ENCODE measurements around the gene ST6GAL1. TPM values are rescaled to one million over a fixed set of nuclear protein-coding genes. Genes with fewer than 3 reads are reported as not detected.
A peak's percentile ranks its signal among the peaks of the same experiment; 100 is the strongest.

ST6GAL1 gene
- total RNA-seq, 1 donor from 2014 or later: 74.0 TPM

DNA sequence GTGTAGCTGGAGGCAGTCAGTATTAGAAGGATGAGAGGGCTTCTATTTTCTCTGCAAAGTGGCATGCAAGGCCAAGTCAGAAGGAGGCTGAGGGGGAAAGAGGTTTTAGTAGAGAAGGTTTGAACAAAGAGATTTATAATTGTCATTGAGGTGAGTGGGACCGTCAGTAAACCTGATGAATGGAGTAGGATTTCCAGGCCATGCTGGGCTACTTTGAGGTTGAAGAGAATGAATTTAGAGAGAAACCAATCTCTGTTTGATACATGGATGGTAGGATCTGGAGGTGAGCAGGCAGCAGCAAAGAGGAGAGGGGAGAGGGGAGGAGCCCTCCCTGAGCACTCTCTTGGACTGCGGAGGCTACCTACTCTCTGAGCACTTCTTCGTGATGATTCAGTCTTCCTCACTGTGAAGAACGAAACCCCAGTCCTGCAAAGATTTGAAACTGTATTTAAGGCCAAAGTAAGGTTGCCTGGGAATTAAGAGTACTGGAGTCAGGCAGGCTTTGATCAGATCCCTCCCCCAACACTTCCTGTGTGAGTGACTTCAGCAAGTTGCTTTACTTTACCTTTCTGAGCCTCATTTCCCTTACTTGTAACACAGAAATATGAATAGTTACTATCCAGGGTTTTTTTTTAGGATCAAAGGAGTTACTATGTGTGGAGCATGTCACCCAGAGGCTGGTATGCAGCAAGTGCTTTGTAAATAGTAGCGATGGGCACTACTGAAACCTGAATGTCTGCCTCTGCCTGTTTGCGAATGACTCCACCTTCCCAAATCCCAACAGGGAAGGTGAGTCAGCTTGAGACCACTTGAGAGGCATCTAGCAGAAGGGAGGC, 133.2 kb downstream of the ST6GAL1 start:
- Mint-ChIP-seq H3K27me3 (no peaks in the 10 kb centered on the region), H3K27ac (peak overlapping the region; percentile 86), H3K36me3 (ENCODE audit: insufficient read depth) (peaks cover 30% of the 10 kb centered on the region), H3K4me3 (ENCODE audit: low read depth) (no peak overlapping the region), H3K4me1 (ENCODE audit: low read depth) (peaks cover 24% of the 10 kb centered on the region), H3K9me3 (ENCODE audit: low read depth) (no peaks in the 10 kb centered on the region)
- no peak for TF ChIP-seq CTCF (IDR thresholded peaks at IDR 0.05; ENCODE audit: unreplicated experiment)
- DNase-seq (ENCODE audit: low spot score, unreplicated experiment): no peak

DNA sequence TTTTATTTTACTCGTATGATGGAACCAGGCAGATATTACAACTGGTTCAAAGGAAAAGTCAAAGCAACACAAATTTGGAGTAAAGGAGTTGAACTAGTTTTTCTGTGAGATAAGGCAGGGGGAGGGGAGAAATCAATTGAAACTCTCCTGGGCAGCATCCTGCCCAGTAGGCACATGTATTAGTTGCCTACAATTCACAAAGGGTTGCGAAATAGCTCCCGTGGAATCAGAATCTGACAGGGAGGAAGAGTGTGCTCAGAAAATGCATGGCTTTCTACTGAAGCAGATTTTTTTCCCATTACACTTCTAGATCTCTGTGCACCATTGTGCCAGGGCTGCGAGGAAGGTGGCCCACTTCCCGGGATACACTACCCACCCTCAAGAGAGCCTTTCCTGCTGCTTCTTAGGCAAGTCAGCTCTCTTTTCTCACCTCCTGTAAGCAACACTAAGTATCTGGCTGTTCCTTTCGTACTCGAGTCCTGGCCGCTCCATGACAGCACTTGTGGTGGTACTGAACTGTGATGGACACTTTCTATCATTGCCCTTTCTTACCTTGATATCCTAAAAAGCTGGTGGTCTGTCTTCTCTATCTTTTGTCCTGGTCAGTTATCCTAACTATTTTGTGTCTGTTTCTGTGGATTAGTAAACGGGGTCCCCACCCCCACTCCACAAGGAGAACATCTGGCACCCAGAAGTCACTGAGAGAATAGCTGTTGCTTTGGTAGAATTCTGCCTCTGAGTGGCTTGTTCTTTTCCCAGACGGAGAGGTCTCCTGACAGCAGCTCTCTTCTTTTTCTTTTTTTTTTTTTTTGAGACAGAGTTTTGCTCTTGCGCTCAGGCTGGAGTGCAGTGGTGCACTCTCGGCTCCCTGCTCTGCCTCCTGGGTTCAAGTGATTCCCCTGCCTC, 134.1 kb downstream of the ST6GAL1 start:
- TF ChIP-seq CTCF (IDR thresholded peaks at IDR 0.05; ENCODE audit: unreplicated experiment): no peak
- peaks cover 24% of the 10 kb centered on the region for H3K4me1 Mint-ChIP-seq (ENCODE audit: low read depth)
- no peaks in the 10 kb centered on the region for H3K27me3 Mint-ChIP-seq
- H3K27ac Mint-ChIP-seq: peak overlapping the region; percentile 86
- peaks cover 1% of the 10 kb centered on the region for H3K9me3 Mint-ChIP-seq (ENCODE audit: low read depth)
- peaks cover 24% of the 10 kb centered on the region for H3K36me3 Mint-ChIP-seq (ENCODE audit: insufficient read depth)
- no peak overlapping the region for H3K4me3 Mint-ChIP-seq (ENCODE audit: low read depth)
- no peak for DNase-seq (ENCODE audit: low spot score, unreplicated experiment)

DNA sequence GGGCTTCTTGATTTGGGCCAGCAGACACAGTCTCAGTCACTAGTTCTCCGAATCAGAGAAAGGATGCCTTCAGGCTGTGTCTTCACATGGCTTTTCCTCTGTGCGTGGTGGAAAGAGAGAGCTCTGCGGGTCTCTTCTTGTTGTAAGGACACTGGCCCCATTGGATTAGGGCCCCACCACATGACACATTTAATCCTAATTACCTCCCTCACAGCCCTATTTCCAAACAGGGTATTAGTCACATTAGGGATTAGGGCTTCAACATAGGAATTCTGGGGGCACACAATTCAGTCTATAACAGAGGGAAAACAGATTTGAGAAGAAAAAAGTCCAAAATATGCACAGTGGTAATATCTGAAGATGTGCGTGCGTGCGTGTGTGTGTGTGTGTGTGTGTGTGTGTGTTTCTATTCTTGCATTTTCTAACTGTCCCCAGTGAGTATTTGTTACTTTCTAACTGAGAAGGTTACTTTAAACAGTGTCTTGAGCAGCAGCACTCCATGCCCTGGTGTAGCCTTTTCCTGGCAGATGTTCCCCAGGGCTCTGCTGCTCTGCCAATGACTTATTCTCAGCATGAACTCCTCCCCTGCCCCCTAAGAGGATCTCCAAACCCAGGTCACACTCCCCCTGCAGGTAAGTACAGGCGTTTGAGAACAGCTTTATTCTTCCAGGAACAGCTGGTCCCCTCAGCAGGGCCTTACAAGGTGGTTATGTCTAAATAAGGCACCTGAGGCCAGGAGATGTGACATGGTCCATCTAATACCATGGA, 136.1 kb downstream of the ST6GAL1 start:
- DNase-seq (ENCODE audit: low spot score, unreplicated experiment): no peak
- TF ChIP-seq CTCF (IDR thresholded peaks at IDR 0.05; ENCODE audit: unreplicated experiment): peak; percentile 50
- peaks cover 24% of the 10 kb centered on the region for H3K4me1 Mint-ChIP-seq (ENCODE audit: low read depth)
- peaks cover 17% of the 10 kb centered on the region for H3K36me3 Mint-ChIP-seq (ENCODE audit: insufficient read depth)
- H3K4me3 Mint-ChIP-seq (ENCODE audit: low read depth): no peak overlapping the region
- H3K27me3 Mint-ChIP-seq: no peaks in the 10 kb centered on the region
- peak overlapping the region; percentile 80 for H3K27ac Mint-ChIP-seq
- H3K9me3 Mint-ChIP-seq (ENCODE audit: low read depth): peaks cover 6% of the 10 kb centered on the region

DNA sequence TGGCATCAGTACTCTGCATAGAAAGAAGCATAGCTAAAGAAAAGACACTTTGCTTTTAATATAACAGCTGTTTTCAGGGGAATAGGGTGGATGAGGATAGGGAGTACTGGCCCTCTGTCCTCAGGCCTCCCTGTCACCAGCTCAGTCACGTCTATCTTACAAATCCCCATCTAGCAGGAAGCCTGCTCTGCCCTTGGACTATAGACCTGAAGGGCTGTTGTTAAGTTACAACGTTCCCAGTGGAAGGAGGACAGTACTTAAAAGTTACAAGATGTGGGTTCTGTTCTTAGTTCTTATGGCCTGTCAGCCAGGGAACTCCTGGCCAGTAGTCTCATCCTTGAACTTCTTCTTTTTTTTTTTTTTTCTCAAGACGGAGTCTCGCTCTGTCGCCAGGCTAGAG, 138.5 kb downstream of the ST6GAL1 start:
- no peaks in the 10 kb centered on the region for H3K27me3 Mint-ChIP-seq
- no peak for DNase-seq (ENCODE audit: low spot score, unreplicated experiment)
- no peak overlapping the region for H3K27ac Mint-ChIP-seq
- peaks cover 20% of the 10 kb centered on the region for H3K36me3 Mint-ChIP-seq (ENCODE audit: insufficient read depth)
- no peak overlapping the region for H3K4me3 Mint-ChIP-seq (ENCODE audit: low read depth)
- no peak for TF ChIP-seq CTCF (IDR thresholded peaks at IDR 0.05; ENCODE audit: unreplicated experiment)
- H3K9me3 Mint-ChIP-seq (ENCODE audit: low read depth): peaks cover 6% of the 10 kb centered on the region
- peaks cover 10% of the 10 kb centered on the region for H3K4me1 Mint-ChIP-seq (ENCODE audit: low read depth)

All from progenitor cell of endocrine pancreas (in vitro differentiated cells).